NK-92 treated with Interleukin-12 subunit alpha and Interleukin-12 subunit beta, amount 100 ng/mL, for 24 hours (cell line): Measurements from ENCODE around the gene CHL1.

Experiments used
- DNase-seq: peaks from one replicate; lab custom pipeline; 2025; lab: John Stamatoyannopoulos, UW

The CHL1 gene, protein sequence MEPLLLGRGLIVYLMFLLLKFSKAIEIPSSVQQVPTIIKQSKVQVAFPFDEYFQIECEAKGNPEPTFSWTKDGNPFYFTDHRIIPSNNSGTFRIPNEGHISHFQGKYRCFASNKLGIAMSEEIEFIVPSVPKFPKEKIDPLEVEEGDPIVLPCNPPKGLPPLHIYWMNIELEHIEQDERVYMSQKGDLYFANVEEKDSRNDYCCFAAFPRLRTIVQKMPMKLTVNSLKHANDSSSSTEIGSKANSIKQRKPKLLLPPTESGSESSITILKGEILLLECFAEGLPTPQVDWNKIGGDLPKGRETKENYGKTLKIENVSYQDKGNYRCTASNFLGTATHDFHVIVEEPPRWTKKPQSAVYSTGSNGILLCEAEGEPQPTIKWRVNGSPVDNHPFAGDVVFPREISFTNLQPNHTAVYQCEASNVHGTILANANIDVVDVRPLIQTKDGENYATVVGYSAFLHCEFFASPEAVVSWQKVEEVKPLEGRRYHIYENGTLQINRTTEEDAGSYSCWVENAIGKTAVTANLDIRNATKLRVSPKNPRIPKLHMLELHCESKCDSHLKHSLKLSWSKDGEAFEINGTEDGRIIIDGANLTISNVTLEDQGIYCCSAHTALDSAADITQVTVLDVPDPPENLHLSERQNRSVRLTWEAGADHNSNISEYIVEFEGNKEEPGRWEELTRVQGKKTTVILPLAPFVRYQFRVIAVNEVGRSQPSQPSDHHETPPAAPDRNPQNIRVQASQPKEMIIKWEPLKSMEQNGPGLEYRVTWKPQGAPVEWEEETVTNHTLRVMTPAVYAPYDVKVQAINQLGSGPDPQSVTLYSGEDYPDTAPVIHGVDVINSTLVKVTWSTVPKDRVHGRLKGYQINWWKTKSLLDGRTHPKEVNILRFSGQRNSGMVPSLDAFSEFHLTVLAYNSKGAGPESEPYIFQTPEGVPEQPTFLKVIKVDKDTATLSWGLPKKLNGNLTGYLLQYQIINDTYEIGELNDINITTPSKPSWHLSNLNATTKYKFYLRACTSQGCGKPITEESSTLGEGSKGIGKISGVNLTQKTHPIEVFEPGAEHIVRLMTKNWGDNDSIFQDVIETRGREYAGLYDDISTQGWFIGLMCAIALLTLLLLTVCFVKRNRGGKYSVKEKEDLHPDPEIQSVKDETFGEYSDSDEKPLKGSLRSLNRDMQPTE (N-terminal part only)

DNA sequence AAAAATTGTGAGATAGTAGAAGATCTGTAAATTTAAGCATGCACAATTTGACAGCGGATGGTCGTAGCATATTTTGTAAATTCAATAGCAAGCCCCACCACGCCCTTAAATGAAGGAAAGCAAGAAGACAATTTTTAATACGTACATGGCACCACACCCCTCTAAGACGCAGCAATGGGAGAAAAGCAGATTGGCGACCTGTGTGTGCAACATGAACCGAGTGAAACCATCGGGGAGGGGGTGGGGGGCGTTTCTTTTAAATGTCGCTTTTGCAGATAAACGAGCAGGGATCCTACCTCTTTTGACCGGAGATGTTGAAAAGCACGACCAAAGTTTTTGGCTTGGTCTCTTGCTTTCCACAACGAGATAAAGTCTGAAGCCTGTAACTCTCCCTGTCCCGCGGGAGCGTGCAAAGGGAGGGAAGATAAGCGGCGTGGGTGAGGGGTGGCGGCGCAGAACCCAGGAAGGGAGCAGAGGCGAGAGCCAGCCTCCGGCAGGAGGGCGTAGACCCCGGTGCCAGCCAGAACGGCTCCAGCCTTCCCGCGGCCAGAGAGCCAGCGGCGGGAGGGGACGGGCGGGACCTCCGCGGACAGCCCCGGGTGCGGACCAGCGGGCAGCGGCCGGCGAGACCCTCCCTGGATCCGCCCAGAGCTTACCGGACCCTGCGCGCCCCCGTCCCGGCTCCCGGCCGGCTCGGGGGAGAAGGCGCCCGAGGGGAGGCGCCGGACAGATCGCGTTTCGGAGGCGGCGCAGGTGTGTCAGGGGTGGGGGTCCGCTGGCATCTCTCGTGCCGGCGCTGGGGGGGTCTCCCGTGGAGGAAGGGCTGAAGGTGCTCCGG lies at the start of gene CHL1:
Gene CHL1 (plus strand): TSS at position 453 of the 838 bp plus-strand sequence. CDS start 123,014 bp downstream, outside the sequence.
- no peak for DNase-seq

DNA sequence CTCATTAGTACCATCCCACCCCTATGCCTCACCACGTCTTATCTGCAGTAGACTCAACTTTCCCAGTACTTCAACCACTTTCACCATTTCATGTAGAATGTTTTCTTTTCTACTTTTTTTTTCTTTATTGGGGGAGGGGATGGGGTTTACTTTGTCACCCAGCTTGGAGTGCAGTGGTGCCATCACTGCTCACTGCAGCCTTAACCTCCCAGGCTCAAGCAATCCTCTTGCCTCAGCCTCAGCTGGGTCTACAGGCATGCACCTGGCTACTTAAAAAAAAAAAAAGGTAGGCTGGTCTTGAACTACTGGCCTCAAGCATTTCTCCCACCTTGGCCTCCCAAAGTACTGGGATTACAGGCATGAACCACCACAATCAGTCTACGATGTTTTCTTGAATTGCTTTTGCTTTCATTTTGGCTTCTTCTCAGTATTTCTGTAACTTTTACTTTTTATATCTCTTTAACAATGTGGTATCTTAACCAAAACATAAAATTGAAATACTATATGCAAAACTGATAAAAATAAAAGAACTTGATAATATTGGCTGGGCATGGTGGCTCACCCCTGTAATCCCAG lies 44.9 kb upstream of the CHL1 start:
- no peak for DNase-seq

DNA sequence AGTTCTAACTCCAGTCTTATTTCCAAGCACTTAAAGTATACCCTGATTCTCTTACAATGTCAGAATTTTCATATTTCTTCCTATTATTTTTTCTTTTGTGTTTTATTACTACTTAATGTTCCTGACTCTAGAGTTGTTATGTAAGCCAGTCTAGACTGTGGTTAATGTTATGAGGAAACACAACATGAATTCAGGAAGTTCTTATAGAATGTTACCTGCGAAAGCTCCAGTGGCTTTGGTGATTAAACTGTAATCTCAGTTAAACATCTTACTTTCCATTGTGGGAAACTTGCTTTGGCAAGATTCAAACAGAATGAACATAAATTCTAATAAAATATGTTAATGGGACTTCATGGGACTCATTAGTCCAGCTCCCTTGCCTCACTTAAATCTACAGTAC lies 36.6 kb upstream of the CHL1 start:
- no peak for DNase-seq

DNA sequence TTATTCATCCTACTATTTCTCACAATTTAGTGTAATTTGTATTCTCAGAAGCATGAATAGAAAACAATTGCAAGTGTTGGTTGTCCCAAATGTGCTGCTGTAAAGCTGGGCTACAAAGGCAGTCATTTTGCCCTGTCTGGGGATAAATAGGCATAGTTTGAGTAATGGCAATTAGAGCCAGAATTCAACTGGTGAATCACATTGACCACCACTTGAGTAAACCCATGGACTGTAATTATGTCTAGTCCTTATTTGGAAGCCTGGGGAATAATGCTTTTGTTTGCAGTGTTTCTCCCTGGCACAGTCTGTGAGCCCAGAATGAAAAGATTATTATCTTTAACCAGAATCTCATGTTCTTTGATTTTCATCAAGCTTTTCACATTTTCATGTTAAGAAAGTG lies 30.5 kb upstream of the CHL1 start:
- DNase-seq, result no peak

DNA sequence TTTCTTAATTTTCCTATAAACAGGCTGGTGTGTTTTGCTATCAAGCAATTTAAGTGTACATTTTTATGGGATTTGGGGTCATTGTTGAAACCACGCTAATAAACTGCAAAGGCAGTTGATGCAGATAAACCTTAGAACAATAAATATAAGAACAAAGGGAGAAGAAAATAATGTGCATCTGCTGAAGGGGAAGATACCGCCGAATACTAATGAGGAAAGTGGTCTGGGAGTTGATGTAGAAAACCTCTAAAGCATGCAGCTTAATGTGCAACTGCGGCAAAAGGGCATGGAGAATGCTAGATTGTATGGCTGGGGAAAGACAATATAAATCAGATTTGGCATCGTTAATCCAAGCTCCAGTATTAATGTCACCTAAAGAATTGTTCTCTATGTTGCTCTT lies 29.8 kb upstream of the CHL1 start:
- no peak for DNase-seq

DNA sequence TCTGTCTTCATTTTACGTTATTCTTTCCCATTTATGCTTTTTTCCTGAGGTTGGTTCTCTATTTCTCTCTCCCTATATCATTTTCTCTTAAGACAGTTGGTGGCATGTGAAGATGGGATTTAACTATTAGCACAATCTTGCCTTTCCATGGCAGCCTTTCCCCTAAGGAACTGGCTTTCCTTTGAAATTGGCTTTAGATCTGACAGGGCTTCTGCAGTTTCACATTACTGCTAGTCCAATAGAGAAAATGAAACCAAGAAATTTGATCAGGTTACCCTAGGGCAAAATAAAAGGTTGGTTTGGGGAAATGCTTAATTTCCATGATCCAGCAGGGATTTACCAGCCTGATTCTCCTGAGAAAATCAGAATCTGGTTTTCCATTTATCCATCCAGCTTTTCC lies 22.7 kb upstream of the CHL1 start:
- DNase-seq, result no peak

DNA sequence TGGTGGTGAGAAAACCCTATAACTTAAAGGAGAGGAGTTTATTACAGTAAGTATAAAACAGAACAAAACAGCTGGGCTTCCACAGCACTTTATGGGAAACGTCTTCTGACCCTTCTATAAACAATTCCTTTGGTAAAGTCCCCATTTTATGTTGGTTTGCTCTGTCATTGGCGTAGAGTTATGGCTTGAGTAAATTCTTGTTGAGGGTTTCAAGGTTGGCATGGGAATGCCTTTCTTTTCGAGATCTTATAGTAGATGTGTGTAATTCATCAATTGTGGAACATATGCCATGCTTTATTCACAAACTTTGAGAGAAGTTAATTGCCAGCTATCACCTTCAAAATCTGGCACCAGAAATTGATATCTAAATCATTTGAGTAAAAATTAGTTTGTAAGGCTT lies 11.6 kb upstream of the CHL1 start:
- DNase-seq, result no peak

DNA sequence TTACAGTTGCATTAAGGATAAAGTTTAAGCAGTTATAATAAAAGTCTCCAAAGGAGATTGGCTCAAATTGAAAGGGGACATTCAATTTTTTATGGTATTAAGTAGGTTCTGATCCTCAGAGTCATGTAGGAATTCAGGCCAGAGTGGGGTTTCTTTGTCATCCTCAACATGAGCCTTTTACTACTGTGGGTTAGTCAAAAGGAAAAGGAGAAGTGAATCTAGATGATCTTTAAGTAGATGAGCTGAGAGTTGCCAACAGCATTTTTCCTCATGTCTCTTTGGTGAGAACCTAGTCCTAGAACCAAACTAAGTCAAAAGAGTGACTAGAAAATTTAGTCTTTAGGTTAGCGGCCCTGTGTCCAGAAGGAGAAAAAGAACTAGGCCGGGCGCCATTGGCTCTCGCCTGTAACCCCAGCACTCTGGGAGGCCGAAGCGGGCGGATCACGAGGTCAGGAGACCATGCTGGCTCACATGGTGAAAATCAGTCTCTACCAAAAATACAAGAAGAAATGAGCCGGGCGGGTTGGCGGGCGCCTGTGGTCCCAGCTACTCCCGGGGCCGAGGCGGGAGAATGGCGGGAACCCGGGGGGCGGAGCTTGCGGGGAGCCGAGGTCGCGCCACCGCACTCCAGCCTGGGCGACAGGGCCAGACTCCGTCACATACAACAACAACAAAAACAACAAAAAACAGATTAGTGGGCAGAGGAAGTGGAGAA lies 4.2 kb upstream of the CHL1 start:
- DNase-seq, result no peak

DNA sequence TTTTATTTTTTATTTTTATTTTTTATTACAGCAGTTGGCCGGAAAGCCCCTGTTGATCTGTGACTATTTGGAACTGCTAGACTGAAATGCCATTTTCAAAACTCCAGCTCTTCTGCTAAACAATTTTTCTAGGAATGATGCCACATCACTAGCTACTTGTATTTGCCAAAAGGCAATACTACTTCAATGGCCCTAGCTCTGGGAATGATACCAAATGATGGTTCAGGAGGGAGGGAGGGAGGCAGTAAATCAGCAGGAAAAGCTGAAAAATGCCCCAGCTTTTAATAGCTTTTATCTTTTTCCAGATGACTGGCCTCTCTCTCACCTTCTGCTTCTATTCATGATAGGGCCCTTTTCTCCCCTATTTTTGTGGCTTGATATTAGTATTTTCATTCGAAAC lies 2.6 kb upstream of the CHL1 start:
- DNase-seq, result no peak

DNA sequence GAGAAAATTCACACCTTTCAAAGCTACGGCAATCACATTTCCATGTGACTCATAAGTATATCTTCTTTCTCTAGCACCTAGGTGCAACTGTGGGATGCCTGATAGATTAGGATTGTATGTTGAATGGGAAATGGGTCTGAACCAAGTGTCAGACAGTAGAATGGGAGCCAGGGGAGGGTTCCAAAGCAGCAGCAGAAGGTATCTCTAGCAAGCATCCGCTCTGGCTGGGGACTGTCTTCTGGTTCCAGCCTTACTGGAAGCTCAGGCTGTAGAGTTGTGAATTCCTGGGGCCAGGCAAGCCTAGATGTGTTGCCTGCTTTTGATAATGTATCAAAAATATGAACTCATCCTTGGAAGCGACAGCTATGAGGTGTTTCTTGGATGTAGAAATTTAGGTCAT lies 2.1 kb upstream of the CHL1 start:
- no peak for DNase-seq

DNA sequence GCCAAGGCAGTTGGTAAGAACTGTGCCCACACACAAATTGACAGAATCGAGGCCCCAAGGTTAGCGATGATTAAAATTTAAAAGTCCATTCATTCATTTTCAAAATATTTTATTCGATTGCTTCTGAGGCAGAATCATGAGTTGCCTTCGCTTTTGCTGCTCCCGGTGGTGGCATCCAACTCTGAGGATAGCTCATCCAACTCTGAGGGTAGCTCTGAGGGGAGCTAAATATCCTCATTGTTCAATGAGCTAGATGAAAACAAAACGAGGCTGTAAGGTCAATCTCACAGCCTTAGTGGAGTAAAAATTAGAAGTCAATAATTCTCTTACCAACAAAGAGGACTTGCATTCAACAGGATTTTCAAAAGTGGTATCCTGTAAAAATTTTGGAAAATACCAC lies 897 bp upstream of the CHL1 start:
- no peak for DNase-seq

DNA sequence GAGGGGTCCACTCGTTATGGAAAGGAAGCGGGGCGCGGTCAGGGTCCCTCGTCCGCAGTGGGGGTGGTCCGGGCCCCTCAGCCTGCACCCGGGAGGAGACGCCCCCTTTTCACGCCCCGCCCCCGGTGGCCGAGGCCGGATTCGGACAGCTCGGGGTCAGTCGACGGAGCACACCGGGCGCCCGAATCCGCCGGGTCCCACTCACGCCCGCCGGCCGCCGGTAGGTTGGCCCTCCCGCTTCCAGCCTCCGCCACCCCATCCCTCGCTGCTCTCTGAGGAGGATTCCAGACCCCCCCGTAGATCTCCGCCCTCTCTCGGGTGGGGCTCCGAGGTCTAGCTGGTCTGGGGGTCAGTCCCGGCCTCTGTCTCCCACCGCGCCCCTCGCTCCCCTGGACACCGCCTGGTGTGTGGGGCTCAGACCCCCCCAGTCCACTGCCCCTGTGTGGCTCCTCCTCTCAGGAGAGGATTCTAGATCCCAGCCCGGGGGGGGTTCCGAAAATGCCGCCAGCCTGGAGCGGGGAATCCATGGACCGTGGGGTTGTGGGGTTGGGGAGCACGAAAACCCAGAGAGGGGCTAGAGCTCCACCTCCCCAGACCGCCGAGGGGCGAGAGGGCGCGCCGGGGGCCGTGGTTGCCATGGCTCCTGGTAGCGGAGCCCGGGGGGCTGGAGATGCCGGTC lies 725 bp downstream of the CHL1 start:
- no peak for DNase-seq

DNA sequence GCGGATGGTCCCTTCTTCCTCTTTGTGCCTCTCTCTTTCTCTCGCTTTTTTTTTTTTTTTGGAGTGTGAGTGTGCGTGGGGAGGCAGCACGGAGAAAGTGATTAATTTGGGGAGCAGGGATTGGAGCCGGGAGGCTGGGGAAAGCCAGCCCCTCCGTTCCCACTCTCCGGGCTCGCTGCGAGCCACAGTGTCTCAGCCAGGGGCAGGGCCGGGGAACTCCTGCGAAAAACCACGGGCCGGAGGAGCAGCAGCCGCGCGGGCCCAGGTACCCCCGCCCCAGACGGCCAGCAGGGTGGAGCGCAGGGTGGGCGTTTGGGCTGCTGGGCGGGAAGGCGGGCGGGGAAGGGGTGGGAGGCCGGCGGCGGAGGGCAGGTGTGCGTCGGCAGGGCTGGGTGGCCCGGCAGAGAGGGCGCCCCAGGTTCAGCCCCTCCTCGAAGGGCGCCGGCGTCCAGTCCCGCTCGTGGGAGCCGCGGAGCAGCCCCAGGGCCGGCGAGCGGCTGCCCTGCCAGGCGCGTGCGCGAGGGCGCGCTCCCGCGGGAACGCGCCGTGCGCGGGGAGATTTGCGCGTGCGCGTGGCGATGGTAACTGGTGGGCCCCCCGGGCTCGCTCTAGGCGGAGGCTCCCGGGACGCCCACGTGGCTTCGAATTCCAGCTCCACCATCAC lies 1.4 kb downstream of the CHL1 start:
- no peak for DNase-seq

DNA sequence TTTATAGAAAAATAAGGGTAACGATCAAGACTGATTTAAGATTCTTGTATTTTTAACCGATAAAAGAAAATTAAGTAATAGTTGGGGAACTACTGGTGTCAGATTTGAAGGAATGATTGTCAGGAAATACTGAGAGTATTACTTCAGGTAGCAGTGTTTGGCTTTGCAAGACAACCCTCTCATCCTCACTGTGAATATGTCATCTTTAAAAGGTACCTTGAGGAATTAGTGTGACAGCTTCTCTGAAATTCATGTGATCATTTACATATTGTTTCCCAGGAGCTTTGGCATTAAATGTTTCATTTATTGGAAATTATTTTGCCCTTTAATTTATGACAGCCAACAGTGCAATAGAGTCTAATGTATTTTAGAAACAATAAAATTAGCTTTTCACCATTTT lies 3.3 kb downstream of the CHL1 start:
- no peak for DNase-seq

DNA sequence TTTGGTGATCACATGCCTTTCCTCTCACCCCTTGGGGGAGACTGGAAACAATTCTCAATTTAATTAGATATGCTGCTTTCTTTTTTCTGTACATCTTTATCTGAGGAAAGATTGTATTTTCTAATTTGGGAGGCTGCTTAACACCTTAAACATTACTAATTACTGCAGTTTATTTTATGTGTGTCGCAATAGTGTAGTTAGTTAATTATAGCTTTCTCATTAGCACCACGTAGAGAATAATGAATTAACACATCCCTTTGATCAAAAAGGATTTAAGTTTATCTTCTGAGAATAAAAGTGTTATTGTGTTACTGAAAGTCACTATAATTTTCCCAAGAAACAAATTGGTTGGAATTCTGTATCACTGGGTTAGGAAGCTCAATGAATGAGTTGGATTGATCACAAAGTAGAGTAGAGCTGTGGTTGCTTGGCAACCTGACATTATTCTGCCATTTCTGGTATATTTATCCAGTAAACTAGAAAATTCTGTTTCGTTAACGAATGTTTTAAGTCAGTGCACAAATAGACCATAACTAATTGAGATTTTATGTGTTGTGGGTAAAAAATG lies 4.3 kb downstream of the CHL1 start:
- no peak for DNase-seq

DNA sequence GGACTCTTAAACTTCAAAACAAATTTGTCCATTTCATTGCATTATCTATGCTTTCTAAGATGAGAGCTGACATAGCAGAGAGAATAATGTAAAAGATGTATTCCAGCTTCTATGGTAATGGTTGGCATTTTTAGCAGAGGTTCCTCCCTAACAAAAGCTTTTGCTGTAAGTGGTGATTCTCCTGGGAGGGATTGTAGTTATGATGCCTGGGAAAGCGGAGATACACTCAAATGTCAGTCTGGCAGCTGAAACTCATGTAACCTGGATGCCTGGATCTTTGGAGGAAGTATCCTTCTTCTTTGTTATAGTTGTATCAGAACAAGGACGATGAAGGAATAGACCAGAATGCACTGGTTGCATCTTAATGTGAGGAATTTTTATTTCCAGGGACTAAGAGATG lies 7.5 kb downstream of the CHL1 start:
- no peak for DNase-seq

DNA sequence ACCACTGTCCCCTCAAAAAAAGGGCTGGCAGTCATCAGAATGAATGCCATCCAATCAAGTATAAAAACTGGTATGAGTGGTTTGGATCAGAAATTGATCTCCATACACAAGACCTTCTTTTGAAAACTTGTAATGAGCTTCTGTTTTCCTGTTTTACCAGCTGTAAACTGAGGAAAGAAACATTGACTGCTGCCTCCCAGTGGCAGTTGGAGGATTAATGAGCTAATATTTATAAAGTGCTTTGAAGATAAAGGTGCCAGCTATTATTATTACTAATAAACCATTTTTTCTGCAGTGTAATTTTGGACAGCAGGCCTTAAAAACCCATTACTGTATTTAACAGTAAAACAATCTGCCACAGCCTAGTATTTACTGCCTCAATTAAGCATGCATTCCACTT lies 11.4 kb downstream of the CHL1 start:
- no peak for DNase-seq

DNA sequence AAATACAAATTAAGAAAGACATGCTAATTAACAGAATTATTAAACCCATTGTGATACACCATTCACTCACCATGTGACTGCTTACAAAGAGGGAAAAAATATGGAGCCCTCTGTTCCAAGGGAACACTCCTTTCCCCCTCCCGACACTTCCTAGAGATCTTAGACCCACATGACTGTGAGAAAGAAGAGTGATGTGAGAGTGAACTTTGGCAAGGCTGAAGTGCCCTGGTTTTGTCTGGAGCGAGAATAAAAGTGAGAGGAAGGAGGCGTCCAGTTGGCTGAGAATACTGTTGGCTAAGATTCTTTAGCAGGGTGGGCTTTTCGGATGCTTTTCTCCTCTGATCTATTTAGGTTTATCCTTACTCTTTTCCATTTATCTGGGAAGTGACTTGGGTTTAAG lies 14.1 kb downstream of the CHL1 start:
- DNase-seq, result no peak

DNA sequence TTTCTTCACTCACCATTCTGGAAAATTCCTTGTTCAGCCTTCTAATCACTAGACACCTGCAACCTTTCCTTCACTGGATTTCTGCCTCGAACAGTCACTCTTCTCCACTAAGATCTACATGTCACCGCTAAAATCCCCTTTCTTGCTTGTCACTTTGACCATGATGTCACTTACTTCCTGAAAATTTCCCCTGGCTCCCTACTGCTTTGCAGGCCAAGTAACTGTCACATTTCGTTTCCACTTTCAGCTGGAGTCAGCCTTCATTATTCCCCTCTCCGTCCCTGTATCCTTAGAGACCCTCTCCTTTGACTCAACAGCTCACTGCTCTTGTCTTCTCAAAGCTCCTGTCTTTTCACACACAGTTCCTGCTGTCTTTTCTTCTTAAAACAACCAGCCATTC lies 15.9 kb downstream of the CHL1 start:
- no peak for DNase-seq
